ENCODE results near the gene ANAPC10.

DNA sequence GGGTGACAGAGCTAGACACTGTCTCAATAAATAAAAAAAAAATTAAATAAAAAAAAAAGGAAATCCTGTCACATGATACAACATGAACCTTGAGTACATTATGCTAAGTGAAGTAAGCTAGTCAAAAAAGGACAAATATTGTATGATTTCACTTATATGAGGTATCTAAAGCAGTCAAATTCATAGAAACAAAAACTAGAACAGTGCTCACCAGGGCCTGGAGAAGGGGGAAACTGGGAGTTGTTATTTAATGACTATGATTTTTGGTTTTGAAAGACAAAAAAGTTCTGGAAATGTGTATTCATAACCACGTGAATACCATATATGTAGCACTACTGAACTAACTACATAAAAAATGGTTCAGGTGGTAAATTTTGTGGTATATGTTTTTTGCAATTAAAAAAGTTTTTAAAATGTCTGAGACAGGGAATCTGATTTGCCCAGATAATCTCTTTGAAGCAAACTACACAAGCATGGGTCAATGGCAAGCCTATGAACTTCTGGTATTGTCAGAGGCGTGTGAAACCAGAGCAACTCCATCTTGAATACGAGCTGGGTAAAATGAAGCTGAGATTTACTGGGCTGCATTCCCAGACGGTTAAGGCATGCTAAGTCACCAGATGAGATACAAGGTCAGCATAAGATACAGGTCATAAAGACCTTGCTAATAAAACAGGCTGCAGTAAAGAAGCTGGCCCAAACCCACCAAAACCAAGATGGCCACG is 42.3 kb downstream of the ANAPC10 start:
- TF ChIP-seq, protein P1, sequence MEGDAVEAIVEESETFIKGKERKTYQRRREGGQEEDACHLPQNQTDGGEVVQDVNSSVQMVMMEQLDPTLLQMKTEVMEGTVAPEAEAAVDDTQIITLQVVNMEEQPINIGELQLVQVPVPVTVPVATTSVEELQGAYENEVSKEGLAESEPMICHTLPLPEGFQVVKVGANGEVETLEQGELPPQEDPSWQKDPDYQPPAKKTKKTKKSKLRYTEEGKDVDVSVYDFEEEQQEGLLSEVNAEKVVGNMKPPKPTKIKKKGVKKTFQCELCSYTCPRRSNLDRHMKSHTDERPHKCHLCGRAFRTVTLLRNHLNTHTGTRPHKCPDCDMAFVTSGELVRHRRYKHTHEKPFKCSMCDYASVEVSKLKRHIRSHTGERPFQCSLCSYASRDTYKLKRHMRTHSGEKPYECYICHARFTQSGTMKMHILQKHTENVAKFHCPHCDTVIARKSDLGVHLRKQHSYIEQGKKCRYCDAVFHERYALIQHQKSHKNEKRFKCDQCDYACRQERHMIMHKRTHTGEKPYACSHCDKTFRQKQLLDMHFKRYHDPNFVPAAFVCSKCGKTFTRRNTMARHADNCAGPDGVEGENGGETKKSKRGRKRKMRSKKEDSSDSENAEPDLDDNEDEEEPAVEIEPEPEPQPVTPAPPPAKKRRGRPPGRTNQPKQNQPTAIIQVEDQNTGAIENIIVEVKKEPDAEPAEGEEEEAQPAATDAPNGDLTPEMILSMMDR (IDR thresholded peaks at IDR 0.05): no peak
- TF ChIP-seq EP300 (IDR thresholded peaks at IDR 0.05): no peak

All from upper lobe of left lung (tissue), 4 donors.